ENCODE data around the gene TOMM34. TPM values are rescaled to one million over a fixed set of nuclear protein-coding genes. Genes with fewer than 3 reads are reported as not detected.

TOMM34 gene
- total and polyA plus RNA-seq, 2 experiments from 2014 or later = 27.4 to 38.7 TPM

- H3K9me3 Mint-ChIP-seq = no peaks in the 10 kb centered on the region
- no peaks in the 10 kb centered on the region for H3K4me1 ChIP-seq (ENCODE audit: insufficient read depth)
- DNase-seq (ENCODE audit: low spot score) = no peak
- no peaks in the 10 kb centered on the region; the same call in 1 of the 2 replicates for H4K20me1 ChIP-seq (replicated peaks; ENCODE audit: insufficient read depth)
- H3K9me2 ChIP-seq (ENCODE audit: insufficient read depth) = no peaks in the 10 kb centered on the region
- H3K36me3 ChIP-seq (ENCODE audit: insufficient read depth) = peaks cover 22% of the 10 kb centered on the region
- ATAC-seq = no peak
- no peak overlapping the region for H3K27ac Mint-ChIP-seq
- no peak overlapping the region for H3K4me3 ChIP-seq
- TF ChIP-seq JUNB (IDR thresholded peaks at IDR 0.05; ENCODE audit: unreplicated experiment) (no peak), CREB1 (CRISPR knock-in tag; IDR thresholded peaks at IDR 0.05; ENCODE audit: low read depth) (no peak), STAT1 (IDR thresholded peaks at IDR 0.05; ENCODE audit: unreplicated experiment) (no peak), CTCF (conservative IDR thresholded peaks at IDR 0.05; ENCODE audit: low read depth in 2 of 2) (no peak), ETS1 (IDR thresholded peaks at IDR 0.05) (no peak), ZNF331 (CRISPR knock-in tag; IDR thresholded peaks at IDR 0.05; ENCODE audit: low read depth) (no peak), EZH2phosphoT487 (IDR thresholded peaks at IDR 0.05; ENCODE audit: unreplicated experiment) (no peak), POLR2AphosphoS5 (IDR thresholded peaks at IDR 0.05; ENCODE audit: low read depth) (no peak), REST (IDR thresholded peaks at IDR 0.05; ENCODE audit: unreplicated experiment) (no peak), NANOG (IDR thresholded peaks at IDR 0.05; ENCODE audit: borderline replicate concordance) (no peak), ZNF114 (CRISPR knock-in tag; IDR thresholded peaks at IDR 0.05) (no peak), EZH2 (IDR thresholded peaks at IDR 0.05; ENCODE audit: low read depth, unreplicated experiment) (no peak), ZNF462 (CRISPR knock-in tag; IDR thresholded peaks at IDR 0.05) (no peak)
- no peak overlapping the region for H3K27ac ChIP-seq (ENCODE audit: low read depth)
- no peaks in the 10 kb centered on the region for H3K4me1 Mint-ChIP-seq
- no peaks in the 10 kb centered on the region for H3K27me3 ChIP-seq (ENCODE audit: insufficient read depth)
- no peaks in the 10 kb centered on the region for H3K79me2 ChIP-seq (replicated peaks; ENCODE audit: insufficient read depth)
- H3F3A ChIP-seq (replicated peaks; ENCODE audit: low read depth) = no peaks in the 10 kb centered on the region
- H3K4me2 ChIP-seq = no peak overlapping the region
- no peak overlapping the region for H2AFZ ChIP-seq
- peaks cover 38% of the 10 kb centered on the region for H3K36me3 Mint-ChIP-seq (ENCODE audit: low read depth)
- H3K27me3 Mint-ChIP-seq (ENCODE audit: insufficient read depth, low read depth, poor library complexity) = peaks cover 8% of the 10 kb centered on the region
- H3K4me3 Mint-ChIP-seq = no peak overlapping the region
Observed at GRCh38 chr20:44924541-44924940, 35.7 kb downstream of the TOMM34 start.

Measured in GM23338 (cell line).